ENCODE data around the gene GRIN2A. TPM values are rescaled to one million over a fixed set of nuclear protein-coding genes. Genes with fewer than 3 reads are reported as not detected.

Gene GRIN2A
- total and polyA plus RNA-seq, 2 of the 8 experiments (the other 6 are each of a cell fraction or from before 2014, with no cell fraction given) = 0.18 to 1.8 TPM

DNA sequence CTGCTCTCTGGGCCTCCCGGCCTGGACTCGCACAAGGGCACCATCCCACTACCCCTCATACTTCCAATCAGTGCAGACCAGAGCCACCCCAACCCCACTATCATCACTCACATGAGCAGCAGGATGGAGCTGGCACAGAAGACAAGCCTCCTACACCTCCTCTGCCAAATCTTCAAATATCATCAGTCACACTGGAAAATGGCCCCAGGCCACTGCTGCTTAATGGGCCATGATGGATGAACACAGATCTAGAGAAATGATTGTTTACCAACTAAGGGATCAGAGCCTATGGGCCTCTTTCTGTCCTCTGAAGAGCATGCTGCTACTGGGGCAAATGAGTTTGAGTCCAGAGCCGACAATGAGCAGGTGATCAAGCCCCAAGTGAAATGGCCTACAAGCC, 165.5 kb downstream of the GRIN2A start:
- H3K36me3 ChIP-seq (ENCODE audit: control insufficient read depth in 2 of 4, insufficient read depth in 4 of 4, low read length in 3 of 4) = no peaks in the 10 kb centered on the region
- H3K14ac ChIP-seq (ENCODE audit: insufficient read length) = no peak overlapping the region
- H3K56ac ChIP-seq (replicated peaks; ENCODE audit: insufficient read length, low read depth, low read length) = no peak overlapping the region
- H2BK12ac ChIP-seq (ENCODE audit: low read depth, low read length) = no peak overlapping the region
- H3K27me3 ChIP-seq (replicated peaks in 1 of 4; ENCODE audit: control insufficient read depth in 3 of 4, extremely low read depth in 1 of 4, insufficient read depth in 3 of 4, low read length in 3 of 4) = no peaks in the 10 kb centered on the region
- no peak overlapping the region for H3K27ac ChIP-seq (ENCODE audit: low read depth, low read length)
- H3K79me2 ChIP-seq (ENCODE audit: control insufficient read depth in 1 of 2, insufficient read depth in 2 of 2, low read length in 2 of 2) = no peaks in the 10 kb centered on the region
- no peak overlapping the region for H3K18ac ChIP-seq (ENCODE audit: extremely low read depth, low read length)
- ChIA-PET POLR2A (ENCODE audit: partially characterized antibody) (no interaction called here), CTCF (ENCODE audit: partially characterized antibody) (interaction anchor here (1.1 to 1.3 kb wide), 2 partner anchors 9 to 11 kb away, joined by 3 to 5 read pairs; no protein-coding TSS in a partner anchor)
- WGBS, 2 experiments (ENCODE audit: extremely low coverage in 1 of 2, insufficient coverage in 1 of 2, insufficient read length in 1 of 2, insufficient replicate concordance in 2 of 2, low coverage in 1 of 2, low lambda C conversion rate in 2 of 2, missing lambda C conversion rate in 1 of 2) = 67% methylated on average over 3 of the region's 3 CpGs; no CpG with 5 or more reads in 1 of the 2 experiments
- no peak overlapping the region for H3K4me2 ChIP-seq (ENCODE audit: insufficient read depth in 1 of 2, low read depth in 2 of 2, low read length in 2 of 2)
- H2BK120ac ChIP-seq (replicated peaks; ENCODE audit: low read depth, low read length) = no peak overlapping the region
- no peak overlapping the region for H3K4me3 ChIP-seq (ENCODE audit: extremely low read depth in 1 of 4, insufficient read depth in 2 of 4, low read depth in 3 of 4, low read length in 4 of 4)
- H4K20me1 ChIP-seq (replicated peaks in 1 of 2; ENCODE audit: control insufficient read depth in 1 of 2, insufficient read depth in 2 of 2, low read length in 2 of 2) = no peaks in the 10 kb centered on the region
- no peak for DNase-seq (ENCODE audit: low read depth in 1 of 2, low spot score in 2 of 2)
- no peak for TF ChIP-seq PHF8 (conservative IDR thresholded peaks at IDR 0.05; ENCODE audit: low read depth, low read length)
- no peak for TF ChIP-seq POLR2A (IDR thresholded peaks at IDR 0.05; ENCODE audit: control extremely low read depth in 1 of 2, low read depth in 2 of 2, low read length in 2 of 2)
- TF ChIP-seq, protein P1, sequence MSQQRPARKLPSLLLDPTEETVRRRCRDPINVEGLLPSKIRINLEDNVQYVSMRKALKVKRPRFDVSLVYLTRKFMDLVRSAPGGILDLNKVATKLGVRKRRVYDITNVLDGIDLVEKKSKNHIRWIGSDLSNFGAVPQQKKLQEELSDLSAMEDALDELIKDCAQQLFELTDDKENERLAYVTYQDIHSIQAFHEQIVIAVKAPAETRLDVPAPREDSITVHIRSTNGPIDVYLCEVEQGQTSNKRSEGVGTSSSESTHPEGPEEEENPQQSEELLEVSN (IDR thresholded peaks at IDR 0.05) = no peak
- no peak for TF ChIP-seq SIN3A (conservative IDR thresholded peaks at IDR 0.05 in 1 of 2, IDR thresholded peaks at IDR 0.05 in 1 of 2; ENCODE audit: low read depth in 1 of 2, low read length in 2 of 2)
- no peak for TF ChIP-seq TCF12 (IDR thresholded peaks at IDR 0.05; ENCODE audit: low read depth, low read length)
- TF ChIP-seq MAFK (IDR thresholded peaks at IDR 0.05; ENCODE audit: low read depth, low read length) = no peak
- TF ChIP-seq GABPA (IDR thresholded peaks at IDR 0.05; ENCODE audit: borderline replicate concordance, insufficient read depth, low read length) = no peak
- TF ChIP-seq KDM5A (IDR thresholded peaks at IDR 0.05; ENCODE audit: low read length) = no peak
- H3K23me2 ChIP-seq (ENCODE audit: low read depth, low read length) = no peaks in the 10 kb centered on the region
- no peak overlapping the region for H4K5ac ChIP-seq (ENCODE audit: insufficient read length, low read depth, low read length)
- no peak overlapping the region for H4K91ac ChIP-seq (replicated peaks; ENCODE audit: insufficient read length, low read length)
- H2AFZ ChIP-seq (ENCODE audit: low read length) = no peak overlapping the region
- H3K4me1 ChIP-seq (replicated peaks in 1 of 4; ENCODE audit: control insufficient read depth in 3 of 4, insufficient read depth in 4 of 4, low read length in 3 of 4) = no peaks in the 10 kb centered on the region
- H2BK20ac ChIP-seq (ENCODE audit: low read length) = no peak overlapping the region
- H2BK5ac ChIP-seq (ENCODE audit: low read depth, low read length) = no peak overlapping the region
- H3K9me3 ChIP-seq (ENCODE audit: insufficient read depth in 2 of 2, low read depth in 1 of 2, low read length in 1 of 2) = no peaks in the 10 kb centered on the region
- no peak overlapping the region for H3K23ac ChIP-seq (ENCODE audit: insufficient read length)
- H3K4ac ChIP-seq (replicated peaks; ENCODE audit: insufficient read length, low read depth, low read length) = no peak overlapping the region
- no peak for FAIRE-seq
- H3K79me1 ChIP-seq (ENCODE audit: low read depth, low read length) = no peaks in the 10 kb centered on the region
- H4K8ac ChIP-seq (ENCODE audit: extremely low read depth, insufficient read depth, low read length) = no peak overlapping the region
- no peak overlapping the region for H2BK15ac ChIP-seq (ENCODE audit: low read length)
- H2AK5ac ChIP-seq (ENCODE audit: low read depth, low read length) = no peak overlapping the region
- H3K9ac ChIP-seq (replicated peaks in 1 of 4; ENCODE audit: extremely low read depth in 1 of 4, low read depth in 3 of 4, low read length in 3 of 4) = no peak overlapping the region
